Endodermal cell (in vitro differentiated cells): Measurements from ENCODE around the gene PARP1. TPM values are rescaled to one million over a fixed set of nuclear protein-coding genes. Genes with fewer than 3 reads are reported as not detected.

ENCODE experiments used
- DNase-seq: peaks from one replicate; pipeline ENCODE4 v3.0.0-alpha.2; 2017
- H3K27ac ChIP-seq: 2 replicates; pipeline ENCODE4 v1.5.1; 2013; ENCODE audit warnings: mild to moderate bottlenecking, low read depth, low read length, moderate library complexity
- H3K27me3 ChIP-seq: 2 replicates; pipeline ENCODE4 v1.6.1; 2013; ENCODE audit warnings: mild to moderate bottlenecking, low read length, moderate library complexity; ENCODE audit not compliant: insufficient read depth, control insufficient read depth, poor library complexity, severe bottlenecking
- H3K36me3 ChIP-seq: 2 replicates; pipeline ENCODE4 v1.7.0; 2013; ENCODE audit warnings: mild to moderate bottlenecking, low read length, moderate library complexity; ENCODE audit not compliant: control insufficient read depth, insufficient read depth
- H3K4me1 ChIP-seq: one replicate; pipeline ENCODE4 v1.7.0; 2013; ENCODE audit warnings: low read length; ENCODE audit not compliant: control insufficient read depth, insufficient read depth
- H3K4me3 ChIP-seq: 2 replicates; pipeline ENCODE4 v1.5.1; 2013; ENCODE audit warnings: mild to moderate bottlenecking, low read length, moderate library complexity
- H3K9ac ChIP-seq: 2 replicates; pipeline ENCODE4 v1.6.1; 2013; ENCODE audit warnings: mild to moderate bottlenecking, low read length, moderate library complexity; ENCODE audit not compliant: poor library complexity, severe bottlenecking; ENCODE audit errors: extremely low read depth
- H3K9me3 ChIP-seq: 2 replicates; pipeline ENCODE4 v1.6.1; 2013; ENCODE audit warnings: mild to moderate bottlenecking, low read length, moderate library complexity; ENCODE audit not compliant: control insufficient read depth
- H3K27ac Mint-ChIP-seq: 2 replicates; pipeline ENCODE4 v1.8.0; 2020; ENCODE audit warnings: mixed read lengths
- H3K27me3 Mint-ChIP-seq: 2 replicates; pipeline ENCODE4 v1.8.0; 2021; ENCODE audit warnings: mild to moderate bottlenecking, mixed read lengths; ENCODE audit not compliant: insufficient read depth
- H3K36me3 Mint-ChIP-seq: 2 replicates; pipeline ENCODE4 v1.8.0; 2020; ENCODE audit warnings: low read depth, mixed read lengths
- H3K4me1 Mint-ChIP-seq: 2 replicates; pipeline ENCODE4 v1.8.0; 2020; ENCODE audit warnings: mixed read lengths
- H3K4me3 Mint-ChIP-seq: 2 replicates; pipeline ENCODE4 v1.8.0; 2020; ENCODE audit warnings: mild to moderate bottlenecking, moderate library complexity, mixed read lengths
- H3K9me3 Mint-ChIP-seq: 2 replicates; pipeline ENCODE4 v1.8.0; 2020; ENCODE audit warnings: mild to moderate bottlenecking, mixed read lengths
- WGBS, 2 experiments: methylation state at CpG; one replicate each; pipeline versions ENCODE4 v1.1.5 to v1.1.7; 2013; ENCODE audit warnings: missing lambda C conversion rate in 2 of 2, mixed read lengths in 1 of 2; ENCODE audit not compliant: insufficient coverage in 1 of 2, insufficient read length in 1 of 2; 5-methylcytosine and 5-hydroxymethylcytosine counted together
- total RNA-seq, 2 donors: library from RNA; stranded (reverse); fragmentation: NEBNext Ultra II Directional in 1 of 2; extraction: Animal tissue kit (Norgen Biotek cat#: 25700) in 1 of 2; gene quantifications; 2 replicates in 1 of 2; 3 replicates in 1 of 2; pipeline ENCODE4 v1.2.1, GENCODE V29; 2021
- TF ChIP-seq, protein P1 (sequence below): fragments of 200-600 bp; sonication (generic); conservative IDR thresholded peaks from 2 replicates; pipeline ENCODE4 v1.5.0; 2021; ENCODE audit warnings: antibody characterized with exemption, mild to moderate bottlenecking

PARP1 gene
- total RNA-seq, 2 donors from 2014 or later: 170 to 173 TPM

DNA sequence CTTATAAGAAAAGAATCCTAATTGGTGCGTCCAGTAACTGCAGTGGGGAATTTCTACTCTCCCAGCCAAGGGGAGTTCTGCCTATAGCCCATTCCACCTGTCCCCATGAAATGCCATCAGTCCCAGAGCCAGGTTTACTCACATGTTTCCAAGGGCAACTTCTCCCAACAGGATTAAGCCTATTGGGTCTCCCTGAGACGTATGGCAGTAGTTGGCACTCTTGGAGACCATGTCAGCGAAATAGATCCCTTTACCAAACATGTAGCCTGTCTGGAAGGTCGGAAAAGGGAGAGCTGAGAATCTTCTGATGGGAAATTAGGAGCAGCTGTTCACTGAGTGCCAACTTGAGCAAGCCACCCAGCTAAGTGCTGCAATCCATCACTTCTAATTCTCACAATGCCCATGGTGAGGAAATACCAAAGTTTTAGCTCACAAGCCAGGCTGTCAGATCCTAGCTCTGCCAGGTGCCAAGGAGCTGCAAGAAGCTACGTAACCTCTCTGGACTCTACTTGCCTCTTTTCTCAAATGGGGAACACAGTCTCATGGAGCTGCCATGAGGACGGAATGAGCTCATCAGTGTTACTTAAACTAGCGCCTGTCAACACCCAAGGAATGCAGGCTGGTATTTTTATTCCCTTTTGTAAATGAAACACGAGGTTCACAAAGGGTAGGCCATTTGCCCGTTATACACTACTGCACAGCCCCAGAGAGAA, 43.9 kb downstream of the PARP1 start:
- peaks cover 87% of the 10 kb centered on the region for H3K36me3 Mint-ChIP-seq
- Histone ChIP-seq H3K27ac (no peak overlapping the region), H3K9me3 (no peaks in the 10 kb centered on the region), H3K4me3 (no peak overlapping the region), H3K9ac (no peak overlapping the region), H3K4me1 (no peaks in the 10 kb centered on the region), H3K36me3 (peaks cover 96% of the 10 kb centered on the region), H3K27me3 (no peaks in the 10 kb centered on the region)
- H3K4me3 Mint-ChIP-seq: no peak overlapping the region
- WGBS, 2 experiments: 86 to 94% methylated on average over 8 to 9 of the region's 9 CpGs
- TF ChIP-seq, protein P1, sequence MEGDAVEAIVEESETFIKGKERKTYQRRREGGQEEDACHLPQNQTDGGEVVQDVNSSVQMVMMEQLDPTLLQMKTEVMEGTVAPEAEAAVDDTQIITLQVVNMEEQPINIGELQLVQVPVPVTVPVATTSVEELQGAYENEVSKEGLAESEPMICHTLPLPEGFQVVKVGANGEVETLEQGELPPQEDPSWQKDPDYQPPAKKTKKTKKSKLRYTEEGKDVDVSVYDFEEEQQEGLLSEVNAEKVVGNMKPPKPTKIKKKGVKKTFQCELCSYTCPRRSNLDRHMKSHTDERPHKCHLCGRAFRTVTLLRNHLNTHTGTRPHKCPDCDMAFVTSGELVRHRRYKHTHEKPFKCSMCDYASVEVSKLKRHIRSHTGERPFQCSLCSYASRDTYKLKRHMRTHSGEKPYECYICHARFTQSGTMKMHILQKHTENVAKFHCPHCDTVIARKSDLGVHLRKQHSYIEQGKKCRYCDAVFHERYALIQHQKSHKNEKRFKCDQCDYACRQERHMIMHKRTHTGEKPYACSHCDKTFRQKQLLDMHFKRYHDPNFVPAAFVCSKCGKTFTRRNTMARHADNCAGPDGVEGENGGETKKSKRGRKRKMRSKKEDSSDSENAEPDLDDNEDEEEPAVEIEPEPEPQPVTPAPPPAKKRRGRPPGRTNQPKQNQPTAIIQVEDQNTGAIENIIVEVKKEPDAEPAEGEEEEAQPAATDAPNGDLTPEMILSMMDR: no peak
- DNase-seq: no peak
- no peaks in the 10 kb centered on the region for H3K4me1 Mint-ChIP-seq
- H3K9me3 Mint-ChIP-seq: no peaks in the 10 kb centered on the region
- H3K27ac Mint-ChIP-seq: no peak overlapping the region
- H3K27me3 Mint-ChIP-seq: no peaks in the 10 kb centered on the region

DNA sequence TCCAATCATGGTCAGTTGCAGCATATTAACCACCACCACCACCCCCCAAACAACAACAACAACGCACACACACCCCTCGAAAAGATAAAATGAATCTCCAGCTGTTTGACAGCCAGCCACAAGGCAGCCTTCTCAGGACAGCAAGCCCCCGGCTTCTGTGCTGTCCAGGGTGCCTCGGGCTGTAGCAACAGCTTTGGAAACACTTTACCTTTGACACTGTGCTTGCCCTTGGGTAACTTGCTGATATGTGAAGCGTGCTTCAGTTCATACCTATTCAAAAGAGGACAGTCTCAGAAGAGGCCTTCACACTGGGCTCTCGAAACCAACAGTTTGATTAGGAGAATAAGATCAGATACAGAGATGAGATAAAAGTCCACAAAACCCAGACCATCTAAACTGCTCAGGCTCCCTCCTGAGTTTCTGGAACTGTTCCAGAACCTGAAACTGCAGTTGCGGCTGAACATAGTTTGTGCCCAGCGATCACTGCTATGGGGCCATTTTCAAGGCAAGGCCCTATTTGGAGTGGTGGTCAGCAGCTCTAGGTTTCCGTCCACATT, 44.9 kb downstream of the PARP1 start:
- Mint-ChIP-seq H3K4me1 (no peaks in the 10 kb centered on the region), H3K27me3 (no peaks in the 10 kb centered on the region), H3K4me3 (no peak overlapping the region), H3K27ac (no peak overlapping the region), H3K9me3 (no peaks in the 10 kb centered on the region), H3K36me3 (peaks cover 89% of the 10 kb centered on the region)
- DNase-seq: no peak
- no peaks in the 10 kb centered on the region for H3K27me3 ChIP-seq
- H3K9ac ChIP-seq: no peak overlapping the region
- H3K4me1 ChIP-seq: no peaks in the 10 kb centered on the region
- H3K4me3 ChIP-seq: no peak overlapping the region
- H3K36me3 ChIP-seq: peaks cover 96% of the 10 kb centered on the region
- H3K9me3 ChIP-seq: no peaks in the 10 kb centered on the region
- TF ChIP-seq, protein P1: no peak
- no peak overlapping the region for H3K27ac ChIP-seq
- WGBS, 2 experiments: 87% methylated on average over 7 to 9 of the region's 9 CpGs

DNA sequence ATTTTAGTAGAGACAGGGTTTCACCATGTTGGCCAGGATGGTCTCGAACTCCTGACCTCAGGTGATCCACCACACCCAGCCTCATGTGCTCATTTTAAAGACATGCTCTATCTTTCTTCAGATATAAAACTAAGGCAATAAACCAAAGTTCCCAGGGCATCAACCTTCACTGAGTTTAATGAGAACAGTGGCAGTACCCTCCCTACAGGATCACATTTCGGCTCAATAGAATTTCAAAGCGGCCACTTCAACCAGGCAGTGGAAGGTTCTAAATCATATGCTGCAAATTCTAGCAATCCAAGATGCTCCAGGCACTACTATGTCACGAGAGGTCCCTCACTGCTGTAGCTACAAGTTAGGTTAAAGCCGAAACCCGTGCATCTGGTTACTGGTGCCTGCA, 45.5 kb downstream of the PARP1 start:
- TF ChIP-seq, protein P1: no peak
- DNase-seq: no peak
- no peak overlapping the region for H3K9ac ChIP-seq
- no peaks in the 10 kb centered on the region for H3K9me3 Mint-ChIP-seq
- H3K4me3 ChIP-seq: no peak overlapping the region
- no peak overlapping the region for H3K27ac Mint-ChIP-seq
- no peaks in the 10 kb centered on the region for H3K9me3 ChIP-seq
- no peaks in the 10 kb centered on the region for H3K27me3 ChIP-seq
- no peak overlapping the region for H3K4me3 Mint-ChIP-seq
- H3K4me1 Mint-ChIP-seq: no peaks in the 10 kb centered on the region
- H3K36me3 Mint-ChIP-seq: peaks cover 89% of the 10 kb centered on the region
- no peaks in the 10 kb centered on the region for H3K27me3 Mint-ChIP-seq
- H3K36me3 ChIP-seq: peaks cover 90% of the 10 kb centered on the region
- no peaks in the 10 kb centered on the region for H3K4me1 ChIP-seq
- no peak overlapping the region for H3K27ac ChIP-seq
- WGBS, 2 experiments: 80 to 81% methylated on average over 6 of the region's 6 CpGs
